Hepatocyte (in vitro differentiated cells): ENCODE measurements around the gene TBXT. TPM values are rescaled to one million over a fixed set of nuclear protein-coding genes. Genes with fewer than 3 reads are reported as not detected.

Source experiments
- DNase-seq: peaks from one replicate; pipeline ENCODE4 v3.0.0-alpha.2; 2016; ENCODE audit warnings: low spot score
- H2AFZ ChIP-seq: fragments of 200-600 bp; sonication (generic); 2 replicates; pipeline ENCODE4 v1.6.0; 2016; ENCODE audit warnings: antibody characterized with exemption, mild to moderate bottlenecking
- H3K27ac ChIP-seq: fragments of 200-600 bp; sonication (generic); 2 replicates; pipeline ENCODE4 v1.5.1; 2016; ENCODE audit warnings: mild to moderate bottlenecking
- H3K27me3 ChIP-seq: fragments of 200-600 bp; sonication (generic); 2 replicates; pipeline ENCODE4 v1.6.1; 2016
- H3K36me3 ChIP-seq: fragments of 200-600 bp; sonication (generic); replicated peaks from 2 replicates; pipeline ENCODE4 v1.5.1; 2016; ENCODE audit warnings: low read depth; ENCODE audit not compliant: insufficient read depth
- H3K4me1 ChIP-seq: fragments of 200-600 bp; sonication (generic); 2 replicates; pipeline ENCODE4 v1.5.1; 2016; ENCODE audit warnings: mild to moderate bottlenecking, moderate library complexity; ENCODE audit not compliant: insufficient read depth
- H3K4me2 ChIP-seq: fragments of 200-600 bp; sonication (generic); 2 replicates; pipeline ENCODE4 v1.6.0; 2016
- H3K4me3 ChIP-seq: fragments of 200-600 bp; sonication (generic); 2 replicates; pipeline ENCODE4 v1.5.1; 2016; ENCODE audit warnings: mild to moderate bottlenecking
- H3K79me2 ChIP-seq: fragments of 200-600 bp; sonication (generic); 2 replicates; pipeline ENCODE4 v1.6.0; 2017; ENCODE audit warnings: mild to moderate bottlenecking
- H3K9me2 ChIP-seq: fragments of 200-600 bp; sonication (generic); replicated peaks from 2 replicates; pipeline ENCODE4 v1.6.0; 2017; ENCODE audit warnings: mild to moderate bottlenecking; ENCODE audit not compliant: insufficient read depth
- H3K9me3 ChIP-seq: fragments of 200-600 bp; sonication (generic); 2 replicates; pipeline ENCODE4 v1.5.1; 2016; ENCODE audit warnings: low read depth, mild to moderate bottlenecking
- H4K20me1 ChIP-seq: fragments of 200-600 bp; sonication (generic); 2 replicates; pipeline ENCODE4 v1.6.0; 2016; ENCODE audit warnings: mild to moderate bottlenecking; ENCODE audit not compliant: insufficient read depth, poor library complexity, severe bottlenecking
- CTCF ChIP-seq: fragments of 200-600 bp; sonication (generic); IDR thresholded peaks from 2 replicates; pipeline ENCODE4 v1.5.1; 2016; ENCODE audit warnings: antibody characterized with exemption, mild to moderate bottlenecking; ENCODE audit not compliant: poor library complexity
- EZH2 ChIP-seq: fragments of 200-600 bp; sonication (generic); IDR thresholded peaks from 2 replicates; pipeline ENCODE4 v1.6.1; 2016; ENCODE audit warnings: antibody characterized with exemption, mild to moderate bottlenecking, borderline replicate concordance
- EZH2phosphoT487 ChIP-seq: fragments of 200-600 bp; sonication (generic); IDR thresholded peaks from one replicate; pipeline ENCODE4 v1.6.1; 2018; ENCODE audit warnings: antibody characterized with exemption, mild to moderate bottlenecking, low read depth, moderate library complexity; ENCODE audit not compliant: unreplicated experiment, severe bottlenecking
- WGBS: methylation state at CpG from one replicate; pipeline ENCODE4 v1.1.6; 2016; ENCODE audit warnings: low lambda C conversion rate; ENCODE audit errors: missing lambda C conversion rate; 5-methylcytosine and 5-hydroxymethylcytosine counted together
- polyA plus RNA-seq: library from polyadenylated mRNA; unstranded; fragments of >200 nt; fragmentation: Nextera tagmentation; extraction: Ambion mirVana; gene quantifications from 2 replicates; pipeline ENCODE4 v1.2.1, GENCODE V29; 2016
- total RNA-seq: library from RNA; depleted of rRNA; stranded (reverse); fragments of >200 nt; gene quantifications from 2 replicates; pipeline ENCODE4 v1.2.3, GENCODE V29; 2014

The TBXT gene
- total and polyA plus RNA-seq, 2 experiments from 2014 or later = 0.13 TPM; not detected in 1

DNA sequence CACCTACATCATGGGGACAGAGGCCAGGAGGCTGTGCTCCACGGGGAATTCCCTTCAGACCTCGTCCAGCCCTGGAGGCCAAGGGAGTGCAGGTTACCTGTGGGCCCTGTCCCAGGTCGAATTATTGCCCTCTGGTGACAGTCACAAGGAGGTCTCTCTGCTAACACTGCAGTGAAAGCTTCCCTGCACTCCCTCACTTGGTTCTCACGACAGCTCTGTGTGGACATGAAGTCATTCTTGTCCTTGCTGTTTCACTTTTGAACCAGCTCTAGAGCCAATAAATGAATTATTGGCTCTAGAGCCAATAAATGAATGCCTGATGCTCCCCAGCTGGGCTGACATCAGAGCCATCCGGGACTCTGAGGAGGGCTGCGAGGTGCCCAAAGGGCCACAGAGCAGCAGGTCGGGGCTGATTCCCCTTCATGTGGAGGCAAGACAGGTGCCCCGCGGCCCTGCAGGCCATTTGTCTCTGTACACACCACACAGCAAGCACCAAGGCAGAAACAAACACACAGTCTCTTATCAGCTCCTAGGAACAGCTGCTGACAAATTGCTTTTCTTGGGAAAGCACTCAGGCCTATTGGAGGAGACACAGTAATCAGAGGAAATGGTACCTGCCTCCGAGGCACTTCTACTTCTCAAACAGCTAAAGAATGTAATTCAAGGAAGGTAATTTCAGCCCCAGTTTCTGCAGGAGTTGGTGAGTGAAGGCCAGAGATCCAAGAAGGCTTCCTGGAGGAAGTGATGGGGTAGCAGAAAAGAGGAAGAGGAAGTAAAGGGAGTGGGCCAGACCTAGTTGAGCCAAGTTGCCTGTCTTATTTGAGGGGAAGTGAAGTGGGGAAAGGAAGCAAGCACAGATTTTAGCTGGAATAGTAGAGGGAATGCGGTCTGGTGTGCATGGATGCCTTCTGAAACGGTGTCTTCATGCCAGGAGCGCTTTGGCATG lies 27.5 kb upstream of the TBXT start:
- H3K27ac ChIP-seq = peak overlapping the region; percentile 77
- no peaks in the 10 kb centered on the region for H3K27me3 ChIP-seq
- H4K20me1 ChIP-seq = no peaks in the 10 kb centered on the region
- H3K9me2 ChIP-seq = no peaks in the 10 kb centered on the region
- no peaks in the 10 kb centered on the region for H3K36me3 ChIP-seq
- no peaks in the 10 kb centered on the region for H3K9me3 ChIP-seq
- H3K4me2 ChIP-seq = peak overlapping the region; percentile 68
- H3K4me1 ChIP-seq = peaks cover 4% of the 10 kb centered on the region
- peak; percentile 66 for DNase-seq
- TF ChIP-seq CTCF (no peak), EZH2phosphoT487 (no peak), EZH2 (no peak)
- no peak overlapping the region for H3K4me3 ChIP-seq
- H2AFZ ChIP-seq = peak overlapping the region; percentile 17
- WGBS = 32% methylated on average over 13 of the region's 13 CpGs
- no peaks in the 10 kb centered on the region for H3K79me2 ChIP-seq

GRCh38 chr6:166192557-166192956 lies 24.9 kb upstream of the TBXT start:
- no peaks in the 10 kb centered on the region for H3K79me2 ChIP-seq
- TF ChIP-seq EZH2 (no peak), EZH2phosphoT487 (no peak)
- no peak overlapping the region for H3K4me3 ChIP-seq
- no peak for DNase-seq
- H3K4me2 ChIP-seq = no peak overlapping the region
- no peaks in the 10 kb centered on the region for H4K20me1 ChIP-seq
- no peak overlapping the region for H2AFZ ChIP-seq
- H3K9me2 ChIP-seq = no peaks in the 10 kb centered on the region
- peaks cover 4% of the 10 kb centered on the region for H3K4me1 ChIP-seq
- H3K27ac ChIP-seq = no peak overlapping the region
- WGBS = 91% methylated on average over 5 of the region's 5 CpGs
- no peaks in the 10 kb centered on the region for H3K36me3 ChIP-seq
- H3K27me3 ChIP-seq = no peaks in the 10 kb centered on the region
- H3K9me3 ChIP-seq = no peaks in the 10 kb centered on the region

DNA sequence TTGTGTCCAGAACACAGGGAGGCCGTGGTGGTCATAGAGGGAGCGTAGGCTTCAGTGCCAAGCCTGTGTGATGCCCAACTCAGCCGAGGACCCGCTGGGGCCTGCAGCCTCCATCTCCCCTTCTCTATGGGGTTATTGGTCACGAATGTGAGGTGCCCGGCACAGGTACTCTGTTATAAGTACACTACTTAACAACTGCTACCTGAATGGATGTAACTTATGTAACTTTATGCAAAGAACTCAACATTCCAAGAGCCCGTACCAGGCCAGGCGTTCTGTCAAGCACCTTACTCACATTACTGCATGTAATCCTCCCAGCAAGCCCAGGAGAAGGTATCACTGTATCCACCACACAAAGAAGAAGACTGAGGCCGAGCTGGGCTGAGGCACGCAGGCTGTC lies 24.5 kb upstream of the TBXT start:
- Histone ChIP-seq H3K36me3 (no peaks in the 10 kb centered on the region), H3K27ac (no peak overlapping the region), H3K4me1 (peaks cover 4% of the 10 kb centered on the region), H3K27me3 (no peaks in the 10 kb centered on the region), H2AFZ (no peak overlapping the region), H3K9me3 (no peaks in the 10 kb centered on the region), H4K20me1 (no peaks in the 10 kb centered on the region), H3K4me2 (no peak overlapping the region), H3K9me2 (no peaks in the 10 kb centered on the region), H3K4me3 (no peak overlapping the region), H3K79me2 (no peaks in the 10 kb centered on the region)
- TF ChIP-seq CTCF (no peak), EZH2 (no peak)
- 95% methylated on average over 10 of the region's 10 CpGs for WGBS
- no peak for DNase-seq

DNA sequence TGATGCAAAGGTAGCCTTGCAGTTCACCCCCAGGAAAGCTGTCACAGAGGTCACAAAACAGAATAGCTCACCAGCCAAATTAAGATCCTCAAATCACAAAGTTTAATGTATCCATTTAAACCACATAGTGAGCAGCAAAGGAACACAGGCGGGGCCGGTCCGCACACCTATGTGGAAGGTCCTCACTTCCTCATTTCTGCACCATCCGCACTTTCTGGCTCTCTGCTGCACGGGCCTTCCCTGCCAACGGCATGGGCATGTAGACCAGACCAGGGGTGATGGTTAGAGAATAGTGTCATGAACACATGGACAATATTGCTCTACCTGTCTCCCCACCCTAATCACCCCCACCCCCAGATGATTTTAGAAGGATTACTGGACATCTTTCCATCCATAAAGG lies 12.1 kb upstream of the TBXT start:
- H2AFZ ChIP-seq = no peak overlapping the region
- TF ChIP-seq EZH2phosphoT487 (no peak), EZH2 (no peak), CTCF (no peak)
- no peak for DNase-seq
- H3K4me1 ChIP-seq = no peaks in the 10 kb centered on the region
- peaks cover 32% of the 10 kb centered on the region for H3K27me3 ChIP-seq
- H3K4me2 ChIP-seq = no peak overlapping the region
- H3K9me2 ChIP-seq = no peaks in the 10 kb centered on the region
- H3K36me3 ChIP-seq = no peaks in the 10 kb centered on the region
- H4K20me1 ChIP-seq = no peaks in the 10 kb centered on the region
- no peaks in the 10 kb centered on the region for H3K9me3 ChIP-seq
- no peak overlapping the region for H3K4me3 ChIP-seq
- no peaks in the 10 kb centered on the region for H3K79me2 ChIP-seq
- H3K27ac ChIP-seq = no peak overlapping the region
- WGBS = 84% methylated on average over 6 of the region's 6 CpGs
